Neutrophil (primary cell): ENCODE results near the gene ZBTB40.

Experiments used
- H3K27ac ChIP-seq: fragments of 200-600 bp; sonication (generic); 2 replicates; pipeline ENCODE4 v1.5.1; 2016; ENCODE audit warnings: mild to moderate bottlenecking, moderate library complexity
- H3K27me3 ChIP-seq: fragments of 200-600 bp; sonication (generic); 2 replicates; pipeline ENCODE4 v1.6.0; 2016; ENCODE audit warnings: mild to moderate bottlenecking
- H3K36me3 ChIP-seq: fragments of 200-600 bp; sonication (generic); 2 replicates; pipeline ENCODE4 v1.5.1; 2017
- H3K4me1 ChIP-seq, 2 experiments: fragments of 200-600 bp in 1 of 2; sonication (generic) in 1 of 2; 1 replicate in 1 of 2; 2 replicates in 1 of 2; pipeline versions ENCODE4 v1.5.1 to v1.6.1; 2013 to 2016; ENCODE audit warnings: low read depth in 1 of 2, low read length in 1 of 2, mild to moderate bottlenecking in 1 of 2, moderate library complexity in 1 of 2; ENCODE audit not compliant: control insufficient read depth in 1 of 2, insufficient read depth in 1 of 2
- H3K4me3 ChIP-seq, 2 experiments: fragments of 200-600 bp in 1 of 2; sonication (generic) in 1 of 2; 1 replicate in 1 of 2; 2 replicates in 1 of 2; pipeline ENCODE4 v1.5.1; 2013 to 2016; ENCODE audit warnings: low read depth in 1 of 2, low read length in 1 of 2, mild to moderate bottlenecking in 1 of 2, moderate library complexity in 1 of 2
- H3K9me3 ChIP-seq: fragments of 200-600 bp; sonication (generic); 2 replicates; pipeline ENCODE4 v1.5.1; 2016
- TF ChIP-seq, protein P1 (sequence below): fragments of 200-600 bp; sonication (generic); IDR thresholded peaks from 2 replicates; pipeline ENCODE4 v1.5.1; 2016; ENCODE audit warnings: antibody characterized with exemption

The ZBTB40 gene

DNA sequence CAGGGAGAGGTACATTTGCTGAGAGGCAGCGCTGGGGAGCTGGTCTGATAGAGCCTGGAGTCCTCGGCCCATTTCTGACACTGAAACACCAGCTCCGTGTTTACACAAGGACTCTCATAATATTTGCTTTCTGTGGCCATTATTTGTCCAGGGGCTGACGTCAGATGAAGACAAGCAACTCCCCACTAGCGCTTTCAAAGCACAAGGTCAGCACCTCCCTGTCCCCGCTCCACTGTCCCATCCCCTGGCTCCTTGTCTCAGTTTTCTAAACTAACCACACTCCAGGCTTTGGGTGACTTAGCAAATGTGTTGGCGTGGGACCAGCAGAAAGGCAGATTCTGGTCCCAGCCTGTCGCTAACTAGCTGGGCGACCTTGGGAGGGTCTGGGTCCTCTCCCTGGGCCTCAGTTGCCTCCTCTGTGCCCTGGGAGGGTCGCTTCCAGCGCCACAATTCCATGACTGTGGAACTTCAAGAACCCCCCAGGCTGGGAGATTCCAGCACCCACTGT is 37.4 kb upstream of the ZBTB40 start:
- TF ChIP-seq, protein P1, sequence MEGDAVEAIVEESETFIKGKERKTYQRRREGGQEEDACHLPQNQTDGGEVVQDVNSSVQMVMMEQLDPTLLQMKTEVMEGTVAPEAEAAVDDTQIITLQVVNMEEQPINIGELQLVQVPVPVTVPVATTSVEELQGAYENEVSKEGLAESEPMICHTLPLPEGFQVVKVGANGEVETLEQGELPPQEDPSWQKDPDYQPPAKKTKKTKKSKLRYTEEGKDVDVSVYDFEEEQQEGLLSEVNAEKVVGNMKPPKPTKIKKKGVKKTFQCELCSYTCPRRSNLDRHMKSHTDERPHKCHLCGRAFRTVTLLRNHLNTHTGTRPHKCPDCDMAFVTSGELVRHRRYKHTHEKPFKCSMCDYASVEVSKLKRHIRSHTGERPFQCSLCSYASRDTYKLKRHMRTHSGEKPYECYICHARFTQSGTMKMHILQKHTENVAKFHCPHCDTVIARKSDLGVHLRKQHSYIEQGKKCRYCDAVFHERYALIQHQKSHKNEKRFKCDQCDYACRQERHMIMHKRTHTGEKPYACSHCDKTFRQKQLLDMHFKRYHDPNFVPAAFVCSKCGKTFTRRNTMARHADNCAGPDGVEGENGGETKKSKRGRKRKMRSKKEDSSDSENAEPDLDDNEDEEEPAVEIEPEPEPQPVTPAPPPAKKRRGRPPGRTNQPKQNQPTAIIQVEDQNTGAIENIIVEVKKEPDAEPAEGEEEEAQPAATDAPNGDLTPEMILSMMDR = no peak
- H3K27me3 ChIP-seq = peaks cover 28% of the 10 kb centered on the region
- no peaks in the 10 kb centered on the region for H3K4me1 ChIP-seq
- no peak overlapping the region for H3K4me3 ChIP-seq
- H3K36me3 ChIP-seq = no peaks in the 10 kb centered on the region
- no peak overlapping the region for H3K27ac ChIP-seq
- no peaks in the 10 kb centered on the region for H3K9me3 ChIP-seq

DNA sequence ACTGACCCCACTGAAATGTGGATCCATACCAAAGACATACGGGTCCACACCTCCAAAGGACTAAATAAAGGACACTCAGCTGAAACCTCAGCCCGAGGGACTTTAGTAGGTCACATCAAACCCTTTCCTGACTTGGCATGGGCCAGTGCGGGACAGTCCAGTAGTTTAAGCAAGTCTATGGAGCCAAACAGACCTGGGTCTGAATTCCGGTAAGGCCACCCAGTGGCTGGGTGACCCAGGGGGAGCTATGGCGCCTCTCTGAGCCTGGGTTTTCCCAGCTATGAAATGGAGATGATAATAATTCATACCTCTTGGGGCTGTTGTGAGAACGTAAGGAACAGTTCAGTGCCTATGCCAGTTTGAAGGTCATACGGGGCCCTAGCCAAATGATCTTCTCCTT is 36.2 kb upstream of the ZBTB40 start:
- peaks cover 40% of the 10 kb centered on the region for H3K27me3 ChIP-seq
- H3K9me3 ChIP-seq = no peaks in the 10 kb centered on the region
- H3K4me3 ChIP-seq = no peak overlapping the region
- TF ChIP-seq, protein P1 = no peak
- no peaks in the 10 kb centered on the region for H3K4me1 ChIP-seq
- no peak overlapping the region for H3K27ac ChIP-seq
- H3K36me3 ChIP-seq = no peaks in the 10 kb centered on the region

DNA sequence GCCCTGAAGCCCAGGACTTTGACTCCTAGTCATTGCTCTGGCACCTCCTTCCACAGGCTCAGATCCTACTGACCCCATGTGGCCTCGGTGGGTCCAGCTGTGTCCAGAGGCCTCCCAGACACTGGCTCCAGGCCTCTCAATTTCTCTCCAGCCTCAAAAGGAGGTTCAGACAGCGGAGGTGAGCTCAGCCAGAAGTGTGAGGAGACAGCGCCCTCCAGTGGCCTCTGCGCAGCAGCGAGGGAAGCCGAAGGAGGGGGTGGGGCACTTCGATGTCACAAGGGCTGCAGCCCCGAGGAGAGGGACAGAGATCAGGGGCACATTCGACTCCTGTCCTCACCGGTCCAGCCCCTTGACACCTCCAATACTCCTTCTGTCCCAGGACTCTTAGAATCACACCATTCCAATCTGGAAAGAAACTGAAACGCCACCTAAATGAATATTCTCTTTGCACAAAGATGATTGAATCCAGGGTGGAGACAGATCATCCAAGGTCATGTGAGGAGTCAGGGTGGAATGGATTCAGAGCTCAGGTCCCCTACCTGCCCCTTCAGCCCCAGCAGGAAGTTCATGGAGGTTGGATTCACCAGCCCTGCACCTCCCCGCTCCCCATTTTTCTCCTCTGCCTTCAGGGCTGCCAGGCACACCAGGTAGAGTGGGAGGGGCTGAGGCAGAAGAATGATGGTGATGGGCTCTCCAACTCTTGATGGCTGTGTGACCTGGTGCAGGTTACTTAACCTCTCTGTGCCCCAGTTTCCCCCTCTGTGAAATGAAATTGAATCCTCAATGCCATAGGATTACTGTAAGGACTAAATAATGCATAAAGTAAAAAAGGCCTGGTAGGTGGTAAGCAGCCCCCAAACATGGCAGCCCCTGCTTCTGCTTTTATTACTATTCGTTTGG is 34.8 kb upstream of the ZBTB40 start:
- Histone ChIP-seq H3K27ac (no peak overlapping the region), H3K27me3 (peaks cover 48% of the 10 kb centered on the region), H3K9me3 (no peaks in the 10 kb centered on the region), H3K4me3 (no peak overlapping the region), H3K36me3 (no peaks in the 10 kb centered on the region), H3K4me1 (no peaks in the 10 kb centered on the region)
- TF ChIP-seq, protein P1 = no peak

DNA sequence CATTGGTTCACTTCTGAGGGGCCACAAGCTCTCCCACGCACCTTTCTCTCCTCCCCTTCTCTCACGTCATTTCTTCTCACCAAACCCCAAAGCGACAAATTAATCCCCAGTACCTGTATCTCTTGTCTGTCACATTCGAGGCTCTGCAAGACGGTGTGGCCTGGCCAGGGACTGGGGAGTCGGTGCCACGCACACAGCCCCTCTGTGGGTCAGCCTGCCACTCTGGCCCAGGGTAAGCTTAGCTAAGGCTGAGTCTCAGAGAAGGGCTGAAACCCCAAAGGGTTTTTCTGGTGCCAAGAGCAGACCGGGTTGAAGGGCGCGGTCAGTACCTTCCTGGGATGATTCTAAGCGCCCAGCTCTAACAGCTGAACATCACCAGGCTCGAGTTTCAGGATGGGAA is 34.2 kb upstream of the ZBTB40 start:
- no peak overlapping the region for H3K4me3 ChIP-seq
- TF ChIP-seq, protein P1 = no peak
- no peaks in the 10 kb centered on the region for H3K4me1 ChIP-seq
- peaks cover 48% of the 10 kb centered on the region for H3K27me3 ChIP-seq
- no peaks in the 10 kb centered on the region for H3K36me3 ChIP-seq
- H3K27ac ChIP-seq = no peak overlapping the region
- H3K9me3 ChIP-seq = no peaks in the 10 kb centered on the region

DNA sequence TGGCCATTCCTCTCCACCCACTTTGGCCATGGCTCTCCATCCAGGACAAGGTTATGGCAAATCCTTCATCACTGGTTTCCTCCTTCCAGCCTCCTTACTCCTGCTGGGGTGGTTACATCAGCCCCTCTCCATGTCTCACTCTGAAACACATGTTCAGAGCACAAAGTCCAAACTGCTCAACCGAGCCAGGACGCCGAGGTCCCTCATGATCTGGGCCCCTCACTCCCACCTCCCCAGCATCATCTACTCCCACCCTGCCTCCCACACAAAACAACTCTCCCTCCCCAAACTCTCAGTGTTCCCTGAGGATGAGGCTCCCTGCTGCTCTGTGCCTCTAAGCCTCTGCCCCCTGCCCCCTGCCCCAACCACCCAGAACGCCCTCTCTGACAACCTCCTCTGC is 33.3 kb upstream of the ZBTB40 start:
- H3K27me3 ChIP-seq = peaks cover 48% of the 10 kb centered on the region
- TF ChIP-seq, protein P1 = no peak
- H3K4me3 ChIP-seq = no peak overlapping the region
- H3K9me3 ChIP-seq = no peaks in the 10 kb centered on the region
- H3K27ac ChIP-seq = no peak overlapping the region
- no peaks in the 10 kb centered on the region for H3K36me3 ChIP-seq
- no peaks in the 10 kb centered on the region for H3K4me1 ChIP-seq
